EH (cell line): Measurements from ENCODE around the gene GAPDH.
A peak's percentile ranks its signal among the peaks of the same experiment; 100 is the strongest.
"Not testable (repeated sequence)": the region's sequence is repeated elsewhere in the genome, so short reads cannot be mapped to it uniquely, and the experiment has no call there.

Experiments
- DNase-seq: peaks from one replicate; pipeline ENCODE4 v3.0.0-alpha.2; 2015; ENCODE audit warnings: low read depth

GAPDH gene

GRCh38 chr12:6533923-6534694 lies at the start of gene GAPDH:
TSS of gene GAPDH (plus strand) at chr12:6534517. CDS start at chr12:6534833, 316 bp downstream.
- DNase-seq = peak; percentile 99

GRCh38 chr12:6488240-6488639 lies 46.1 kb upstream of the GAPDH start:
- DNase-seq = no peak

GRCh38 chr12:6489449-6489848 lies 44.9 kb upstream of the GAPDH start:
- DNase-seq = no peak

- not testable (repeated sequence) for DNase-seq
These were observed 43.6 kb upstream of the GAPDH start for GRCh38 chr12:6490673-6491072.

- peak; percentile 94 for DNase-seq
These were observed 41.4 kb upstream of the GAPDH start, which contains the start of gene MRPL51 for GRCh38 chr12:6492838-6493496. TSS of gene MRPL51 (minus strand) at chr12:6493262. CDS start at chr12:6493136, 126 bp downstream.

- DNase-seq = peak; percentile 97
These were observed 40.6 kb upstream of the GAPDH start, which contains the start of gene NCAPD2 for GRCh38 chr12:6493497-6494257. TSS of gene NCAPD2 (plus strand) at chr12:6494102. CDS start at chr12:6495099, 997 bp downstream.

GRCh38 chr12:6494258-6494743 lies 40.0 kb upstream of the GAPDH start:
- no peak for DNase-seq

GRCh38 chr12:6494968-6495367 lies 39.3 kb upstream of the GAPDH start:
- no peak for DNase-seq

GRCh38 chr12:6497291-6497690 lies 37.0 kb upstream of the GAPDH start:
- DNase-seq = not testable (repeated sequence)

GRCh38 chr12:6500466-6500865 lies 33.9 kb upstream of the GAPDH start:
- no peak for DNase-seq

GRCh38 chr12:6507102-6507998 lies 27.0 kb upstream of the GAPDH start:
- DNase-seq = peak; percentile 46

- no peak for DNase-seq
These were observed 26.2 kb upstream of the GAPDH start for GRCh38 chr12:6508087-6508486.

- DNase-seq = no peak
These were observed 14.1 kb upstream of the GAPDH start for GRCh38 chr12:6520186-6520585.

- DNase-seq = no peak
These were observed 12.1 kb upstream of the GAPDH start for GRCh38 chr12:6522193-6522592.

GRCh38 chr12:6523708-6524107 lies 10.6 kb upstream of the GAPDH start:
- no peak for DNase-seq

GRCh38 chr12:6524648-6525047 lies 9.7 kb upstream of the GAPDH start:
- DNase-seq = no peak

- DNase-seq = no peak
These were observed 8.1 kb upstream of the GAPDH start for GRCh38 chr12:6526201-6526600.

GRCh38 chr12:6526766-6527525 lies 7.4 kb upstream of the GAPDH start:
- no peak for DNase-seq

GRCh38 chr12:6527711-6528110 lies 6.6 kb upstream of the GAPDH start:
- DNase-seq = no peak

GRCh38 chr12:6528539-6529235 lies 5.6 kb upstream of the GAPDH start:
- DNase-seq = no peak
